Measurements from ENCODE around the gene DIRAS2. TPM values are rescaled to one million over a fixed set of nuclear protein-coding genes. Genes with fewer than 3 reads are reported as not detected.

Gene DIRAS2
- total RNA-seq, 3 donors from 2014 or later (not counting 1 experiment from before 2014, with no cell fraction given) = not detected

DNA sequence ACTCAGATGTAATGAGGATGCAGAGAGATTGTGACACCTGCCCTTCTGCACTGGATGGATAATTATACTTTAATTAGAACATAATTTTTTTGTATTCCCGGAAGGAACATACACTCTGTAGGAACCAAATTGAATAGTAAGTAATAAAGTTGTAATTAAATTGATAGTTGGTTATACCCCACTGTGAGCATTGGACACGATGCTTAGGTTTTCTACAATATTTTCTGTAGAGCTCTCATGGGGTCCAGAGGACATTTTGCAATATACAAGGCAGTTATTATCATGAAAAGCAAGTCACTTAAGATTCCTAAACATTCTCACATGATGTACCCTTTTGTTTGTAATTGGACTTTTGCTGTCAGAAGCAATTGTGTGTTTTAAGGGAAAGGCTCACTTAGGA, 63.4 kb downstream of the DIRAS2 start:
- ATAC-seq = no peak
- no peak overlapping the region for H3K27ac ChIP-seq (ENCODE audit: low read length)
- H3K9me3 ChIP-seq (ENCODE audit: control insufficient read depth, insufficient read depth, low read length) = no peaks in the 10 kb centered on the region
- no peaks in the 10 kb centered on the region for H3K27me3 ChIP-seq (ENCODE audit: control insufficient read depth, insufficient read depth, low read length)
- Mint-ChIP-seq H3K4me1 (no peaks in the 10 kb centered on the region), H3K36me3 (no peaks in the 10 kb centered on the region), H3K4me3 (no peak overlapping the region), H3K27me3 (ENCODE audit: low read depth in 2 of 2) (peaks cover 22 to 42% of the 10 kb centered on the region in 2 donors), H3K9me3 (no peaks in the 10 kb centered on the region), H3K27ac (no peak overlapping the region)
- H3K36me3 ChIP-seq (ENCODE audit: control insufficient read depth, insufficient read depth, low read length) = no peaks in the 10 kb centered on the region
- no peaks in the 10 kb centered on the region for H3K4me1 ChIP-seq (ENCODE audit: control insufficient read depth, insufficient read depth, low read length)
- intact Hi-C loops (cut with micrococcal nuclease) = no loop called here
- no peak for DNase-seq
- TF ChIP-seq, protein P1, sequence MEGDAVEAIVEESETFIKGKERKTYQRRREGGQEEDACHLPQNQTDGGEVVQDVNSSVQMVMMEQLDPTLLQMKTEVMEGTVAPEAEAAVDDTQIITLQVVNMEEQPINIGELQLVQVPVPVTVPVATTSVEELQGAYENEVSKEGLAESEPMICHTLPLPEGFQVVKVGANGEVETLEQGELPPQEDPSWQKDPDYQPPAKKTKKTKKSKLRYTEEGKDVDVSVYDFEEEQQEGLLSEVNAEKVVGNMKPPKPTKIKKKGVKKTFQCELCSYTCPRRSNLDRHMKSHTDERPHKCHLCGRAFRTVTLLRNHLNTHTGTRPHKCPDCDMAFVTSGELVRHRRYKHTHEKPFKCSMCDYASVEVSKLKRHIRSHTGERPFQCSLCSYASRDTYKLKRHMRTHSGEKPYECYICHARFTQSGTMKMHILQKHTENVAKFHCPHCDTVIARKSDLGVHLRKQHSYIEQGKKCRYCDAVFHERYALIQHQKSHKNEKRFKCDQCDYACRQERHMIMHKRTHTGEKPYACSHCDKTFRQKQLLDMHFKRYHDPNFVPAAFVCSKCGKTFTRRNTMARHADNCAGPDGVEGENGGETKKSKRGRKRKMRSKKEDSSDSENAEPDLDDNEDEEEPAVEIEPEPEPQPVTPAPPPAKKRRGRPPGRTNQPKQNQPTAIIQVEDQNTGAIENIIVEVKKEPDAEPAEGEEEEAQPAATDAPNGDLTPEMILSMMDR (IDR thresholded peaks at IDR 0.05) = no peak
- 94% methylated on average over 2 of the region's 2 CpGs for WGBS (ENCODE audit: insufficient coverage)
- no peak overlapping the region for H3K4me3 ChIP-seq (ENCODE audit: low read length)

DNA sequence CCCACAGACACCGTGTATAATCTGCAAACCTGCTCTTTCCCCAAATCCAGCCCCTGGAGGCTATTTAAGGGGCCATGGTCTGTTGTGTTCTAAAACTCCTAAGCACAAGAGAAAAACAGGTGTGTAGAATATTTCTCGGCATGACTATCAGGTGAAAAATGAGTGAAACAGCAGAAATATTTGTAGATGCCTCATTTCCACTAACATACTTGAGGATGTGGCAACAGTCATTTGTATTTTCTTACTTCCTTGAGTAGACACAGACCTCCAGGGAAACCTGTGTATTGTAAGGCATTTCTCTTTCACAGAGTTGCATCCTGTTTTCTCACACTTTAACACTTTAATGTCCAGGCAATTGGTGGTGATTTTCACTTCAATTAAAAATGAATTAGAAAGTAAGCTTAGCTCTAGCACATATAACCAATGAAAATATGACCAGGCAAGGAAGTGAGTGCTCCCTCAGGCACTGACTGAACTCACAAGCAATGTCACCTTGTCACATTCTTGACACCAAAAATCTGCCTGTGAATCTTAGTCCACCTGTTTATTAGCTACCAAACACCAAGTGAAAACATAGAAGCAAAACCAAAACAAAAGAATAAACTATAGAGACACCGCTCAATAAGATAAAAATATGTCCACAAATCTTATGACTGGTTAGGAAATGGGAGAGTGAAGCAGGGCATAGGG, 64.4 kb downstream of the DIRAS2 start:
- H3K4me3 Mint-ChIP-seq = no peak overlapping the region
- intact Hi-C loops (cut with micrococcal nuclease) = no loop called here
- WGBS (ENCODE audit: insufficient coverage) = 73% methylated on average over 3 of the region's 3 CpGs
- H3K9me3 ChIP-seq (ENCODE audit: control insufficient read depth, insufficient read depth, low read length) = no peaks in the 10 kb centered on the region
- H3K4me1 ChIP-seq (ENCODE audit: control insufficient read depth, insufficient read depth, low read length) = no peaks in the 10 kb centered on the region
- H3K36me3 ChIP-seq (ENCODE audit: control insufficient read depth, insufficient read depth, low read length) = no peaks in the 10 kb centered on the region
- H3K27ac Mint-ChIP-seq = no peak overlapping the region
- no peaks in the 10 kb centered on the region for H3K9me3 Mint-ChIP-seq
- no peaks in the 10 kb centered on the region for H3K36me3 Mint-ChIP-seq
- no peak overlapping the region for H3K4me3 ChIP-seq (ENCODE audit: low read length)
- no peaks in the 10 kb centered on the region for H3K27me3 ChIP-seq (ENCODE audit: control insufficient read depth, insufficient read depth, low read length)
- H3K27ac ChIP-seq (ENCODE audit: low read length) = no peak overlapping the region
- DNase-seq = no peak
- H3K4me1 Mint-ChIP-seq = no peaks in the 10 kb centered on the region
- TF ChIP-seq, protein P1 (IDR thresholded peaks at IDR 0.05) = no peak
- H3K27me3 Mint-ChIP-seq (ENCODE audit: low read depth in 2 of 2) = peaks cover 23 to 38% of the 10 kb centered on the region in 2 donors
- no peak for ATAC-seq

DNA sequence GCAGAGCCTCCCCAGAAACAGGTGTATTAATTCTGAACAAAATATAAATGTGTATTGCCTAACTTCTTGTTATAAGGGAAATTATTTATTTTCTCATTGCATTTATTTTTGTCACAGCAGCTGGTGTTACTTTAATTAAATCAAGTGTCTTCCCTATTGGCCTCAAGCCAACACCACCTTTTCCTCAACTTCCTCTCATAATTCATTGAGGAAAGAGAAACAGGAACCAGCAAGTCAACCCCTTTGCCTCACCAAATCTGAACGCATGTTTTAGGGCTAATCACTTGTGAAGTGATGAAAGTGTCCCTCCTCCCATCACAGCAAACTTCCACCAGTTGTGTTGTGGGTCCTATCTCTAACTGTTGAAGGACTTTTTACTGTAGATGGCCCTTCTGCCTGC, 73.1 kb downstream of the DIRAS2 start:
- DNase-seq = no peak
- no peak overlapping the region for H3K27ac ChIP-seq (ENCODE audit: low read length)
- H3K27me3 Mint-ChIP-seq (ENCODE audit: low read depth in 2 of 2) = peaks cover 11 to 33% of the 10 kb centered on the region in 2 donors

More for the DNA sequence above, 73.1 kb downstream of the DIRAS2 start:
- Histone ChIP-seq H3K36me3 (ENCODE audit: control insufficient read depth, insufficient read depth, low read length) (no peaks in the 10 kb centered on the region), H3K9me3 (ENCODE audit: control insufficient read depth, insufficient read depth, low read length) (no peaks in the 10 kb centered on the region), H3K4me1 (ENCODE audit: control insufficient read depth, insufficient read depth, low read length) (no peaks in the 10 kb centered on the region), H3K27me3 (ENCODE audit: control insufficient read depth, insufficient read depth, low read length) (no peaks in the 10 kb centered on the region), H3K4me3 (ENCODE audit: low read length) (no peak overlapping the region)
- no peak overlapping the region for H3K27ac Mint-ChIP-seq
- TF ChIP-seq, protein P1 (IDR thresholded peaks at IDR 0.05) = no peak
- H3K4me1 Mint-ChIP-seq = no peaks in the 10 kb centered on the region
- intact Hi-C loops (cut with micrococcal nuclease) = no loop called here
- H3K9me3 Mint-ChIP-seq = no peaks in the 10 kb centered on the region
- ATAC-seq = no peak
- no peak overlapping the region for H3K4me3 Mint-ChIP-seq
- WGBS (ENCODE audit: insufficient coverage) = 0% methylated on average over 1 of the region's 1 CpG
- H3K36me3 Mint-ChIP-seq = no peaks in the 10 kb centered on the region
